Neural crest cell (in vitro differentiated cells): Measurements from ENCODE around the gene SGTA. TPM values are rescaled to one million over a fixed set of nuclear protein-coding genes. Genes with fewer than 3 reads are reported as not detected.

Experiments
- DNase-seq: peaks from one replicate; pipeline ENCODE4 v3.0.0; 2021; ENCODE audit warnings: low read depth, mixed read lengths, low spot score
- H3K27ac Mint-ChIP-seq: one replicate; pipeline ENCODE4 v1.8.0; 2021; ENCODE audit warnings: mild to moderate bottlenecking, mixed read lengths; ENCODE audit not compliant: unreplicated experiment
- H3K27me3 Mint-ChIP-seq: 2 replicates; pipeline ENCODE4 v1.8.0; 2021; ENCODE audit warnings: low read depth, mild to moderate bottlenecking, mixed read lengths
- H3K36me3 Mint-ChIP-seq: 2 replicates; pipeline ENCODE4 v1.8.0; 2021; ENCODE audit warnings: low read depth, mild to moderate bottlenecking, mixed read lengths
- H3K4me1 Mint-ChIP-seq: 2 replicates; pipeline ENCODE4 v1.8.0; 2021; ENCODE audit warnings: mixed read lengths
- H3K4me3 Mint-ChIP-seq: one replicate; pipeline ENCODE4 v1.8.0; 2021; ENCODE audit warnings: mild to moderate bottlenecking, mixed read lengths
- H3K9me3 Mint-ChIP-seq: 2 replicates; pipeline ENCODE4 v1.8.0; 2021; ENCODE audit warnings: mixed read lengths
- total RNA-seq: library from RNA; stranded (reverse); gene quantifications from 2 replicates; pipeline ENCODE4 v1.2.1, GENCODE V29; 2021
- TF ChIP-seq, protein P1 (sequence below): fragments of 200-600 bp; sonication (generic); conservative IDR thresholded peaks from 2 replicates; pipeline ENCODE4 v1.5.0; 2021; ENCODE audit warnings: antibody characterized with exemption, mild to moderate bottlenecking

Gene SGTA
- total RNA-seq, 1 donor from 2014 or later = 89.9 TPM

DNA sequence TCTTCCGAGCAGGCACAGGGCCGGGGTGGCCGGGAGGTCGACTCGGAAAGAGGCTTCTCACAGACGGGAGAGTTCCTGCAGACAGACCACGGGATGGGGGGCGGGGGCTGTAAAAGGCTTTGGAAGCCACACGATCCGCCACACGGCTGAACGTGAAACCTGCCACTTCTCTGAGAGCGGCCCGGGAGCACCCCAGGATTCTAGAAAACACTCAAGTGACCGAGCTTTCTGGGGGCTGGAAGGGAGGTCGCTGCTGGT is 27.7 kb downstream of the SGTA start:
- Mint-ChIP-seq H3K36me3 (peaks cover 8% of the 10 kb centered on the region), H3K4me1 (no peaks in the 10 kb centered on the region), H3K9me3 (no peaks in the 10 kb centered on the region), H3K4me3 (no peak overlapping the region), H3K27ac (no peak overlapping the region), H3K27me3 (no peaks in the 10 kb centered on the region)
- DNase-seq = no peak
- TF ChIP-seq, protein P1, sequence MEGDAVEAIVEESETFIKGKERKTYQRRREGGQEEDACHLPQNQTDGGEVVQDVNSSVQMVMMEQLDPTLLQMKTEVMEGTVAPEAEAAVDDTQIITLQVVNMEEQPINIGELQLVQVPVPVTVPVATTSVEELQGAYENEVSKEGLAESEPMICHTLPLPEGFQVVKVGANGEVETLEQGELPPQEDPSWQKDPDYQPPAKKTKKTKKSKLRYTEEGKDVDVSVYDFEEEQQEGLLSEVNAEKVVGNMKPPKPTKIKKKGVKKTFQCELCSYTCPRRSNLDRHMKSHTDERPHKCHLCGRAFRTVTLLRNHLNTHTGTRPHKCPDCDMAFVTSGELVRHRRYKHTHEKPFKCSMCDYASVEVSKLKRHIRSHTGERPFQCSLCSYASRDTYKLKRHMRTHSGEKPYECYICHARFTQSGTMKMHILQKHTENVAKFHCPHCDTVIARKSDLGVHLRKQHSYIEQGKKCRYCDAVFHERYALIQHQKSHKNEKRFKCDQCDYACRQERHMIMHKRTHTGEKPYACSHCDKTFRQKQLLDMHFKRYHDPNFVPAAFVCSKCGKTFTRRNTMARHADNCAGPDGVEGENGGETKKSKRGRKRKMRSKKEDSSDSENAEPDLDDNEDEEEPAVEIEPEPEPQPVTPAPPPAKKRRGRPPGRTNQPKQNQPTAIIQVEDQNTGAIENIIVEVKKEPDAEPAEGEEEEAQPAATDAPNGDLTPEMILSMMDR = no peak

DNA sequence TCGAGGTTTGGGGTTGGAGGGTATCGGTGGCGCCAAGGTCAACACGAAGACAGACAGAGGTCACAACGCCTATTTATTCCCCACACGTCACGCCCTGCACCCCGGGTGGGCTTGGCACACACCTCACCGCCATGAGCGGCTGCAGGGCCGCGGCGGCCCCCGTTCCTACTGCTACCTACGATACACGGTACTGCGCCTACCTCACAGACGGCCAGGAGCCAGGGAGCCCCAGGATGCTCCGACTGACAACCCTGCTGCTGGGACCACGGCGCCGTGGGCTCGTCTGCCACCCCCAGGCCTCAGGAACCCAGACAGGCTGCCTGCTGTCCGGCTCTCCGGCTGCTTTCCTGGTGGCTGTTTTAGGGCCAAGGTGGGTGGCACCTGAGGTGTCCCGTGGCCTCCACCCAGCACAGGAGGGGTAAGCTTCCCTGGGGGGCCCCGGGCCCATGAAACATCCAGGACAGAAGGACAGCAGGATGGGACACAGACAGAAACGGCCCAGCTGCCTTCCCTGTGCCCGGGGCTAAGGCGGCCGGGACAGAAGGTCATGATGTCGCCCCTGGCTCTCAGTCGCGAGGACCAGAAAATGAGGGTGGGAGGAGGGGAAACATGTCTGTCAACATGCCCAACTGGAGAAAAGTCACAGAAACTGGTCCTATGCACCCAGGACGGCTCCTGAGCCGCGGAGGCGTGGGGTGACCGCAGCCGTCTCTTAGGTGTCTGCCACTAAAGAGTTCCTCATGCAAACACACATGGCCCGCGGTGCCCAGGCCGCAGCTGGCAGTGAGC is 28.2 kb downstream of the SGTA start:
- Mint-ChIP-seq H3K27ac (no peak overlapping the region), H3K27me3 (no peaks in the 10 kb centered on the region), H3K9me3 (no peaks in the 10 kb centered on the region), H3K36me3 (peaks cover 8% of the 10 kb centered on the region), H3K4me1 (no peaks in the 10 kb centered on the region), H3K4me3 (no peak overlapping the region)
- DNase-seq = no peak
- TF ChIP-seq, protein P1 = no peak

DNA sequence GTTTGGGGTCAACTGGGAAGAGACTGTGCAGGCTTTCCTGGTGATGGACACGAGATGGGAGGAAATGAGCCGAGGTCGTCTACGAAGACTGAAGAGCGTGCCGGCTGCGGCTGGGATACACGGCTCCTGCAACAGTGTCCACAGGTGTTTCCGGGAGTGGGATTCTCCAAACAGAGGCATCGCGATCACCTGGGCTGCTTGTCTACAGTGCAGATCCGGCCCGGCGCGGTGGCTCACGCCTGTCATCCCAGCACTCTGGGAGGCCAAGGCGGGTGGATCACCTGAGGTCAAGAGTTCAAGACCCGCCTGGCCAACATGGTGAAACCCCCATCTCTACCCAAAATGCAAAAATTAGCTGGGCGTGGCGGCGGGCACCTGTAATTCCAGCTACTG is 31.6 kb downstream of the SGTA start:
- TF ChIP-seq, protein P1 = no peak
- H3K4me1 Mint-ChIP-seq = no peaks in the 10 kb centered on the region
- no peak overlapping the region for H3K27ac Mint-ChIP-seq
- peaks cover 13% of the 10 kb centered on the region for H3K27me3 Mint-ChIP-seq
- H3K4me3 Mint-ChIP-seq = no peak overlapping the region
- no peaks in the 10 kb centered on the region for H3K36me3 Mint-ChIP-seq
- no peak for DNase-seq
- no peaks in the 10 kb centered on the region for H3K9me3 Mint-ChIP-seq

DNA sequence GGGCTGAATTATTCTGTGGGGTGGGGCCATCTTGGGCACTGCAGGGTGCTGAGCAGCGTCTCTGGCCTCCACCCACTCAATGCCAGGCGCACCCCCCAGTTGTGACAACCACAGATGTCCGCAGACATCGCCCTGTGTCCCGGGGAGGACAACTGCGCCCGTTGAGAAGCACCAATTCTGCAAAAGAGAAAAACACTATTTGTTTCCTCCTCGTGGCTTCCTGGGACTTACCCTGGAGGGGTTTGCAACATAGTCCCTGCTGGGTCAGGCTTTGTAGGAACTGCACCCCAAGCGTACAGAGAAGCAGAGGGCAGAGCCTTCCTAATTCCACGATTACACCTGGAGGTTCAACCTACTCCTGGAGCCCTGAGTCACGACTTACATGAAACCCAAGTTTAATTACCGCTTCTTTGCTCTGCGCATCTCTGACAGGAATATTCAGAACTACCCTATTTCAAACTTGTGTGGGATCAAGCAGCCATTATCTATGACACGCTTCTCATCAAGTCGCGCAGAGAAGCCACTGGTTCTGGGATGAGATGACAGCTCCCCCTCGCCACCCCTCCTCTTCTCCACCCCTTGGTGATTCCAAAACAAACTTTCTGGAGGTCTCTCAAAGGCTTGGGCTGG is 32.1 kb downstream of the SGTA start:
- DNase-seq = no peak
- no peaks in the 10 kb centered on the region for H3K4me1 Mint-ChIP-seq
- H3K4me3 Mint-ChIP-seq = no peak overlapping the region
- no peak overlapping the region for H3K27ac Mint-ChIP-seq
- peaks cover 16% of the 10 kb centered on the region for H3K27me3 Mint-ChIP-seq
- H3K9me3 Mint-ChIP-seq = no peaks in the 10 kb centered on the region
- no peaks in the 10 kb centered on the region for H3K36me3 Mint-ChIP-seq
- TF ChIP-seq, protein P1 = no peak

DNA sequence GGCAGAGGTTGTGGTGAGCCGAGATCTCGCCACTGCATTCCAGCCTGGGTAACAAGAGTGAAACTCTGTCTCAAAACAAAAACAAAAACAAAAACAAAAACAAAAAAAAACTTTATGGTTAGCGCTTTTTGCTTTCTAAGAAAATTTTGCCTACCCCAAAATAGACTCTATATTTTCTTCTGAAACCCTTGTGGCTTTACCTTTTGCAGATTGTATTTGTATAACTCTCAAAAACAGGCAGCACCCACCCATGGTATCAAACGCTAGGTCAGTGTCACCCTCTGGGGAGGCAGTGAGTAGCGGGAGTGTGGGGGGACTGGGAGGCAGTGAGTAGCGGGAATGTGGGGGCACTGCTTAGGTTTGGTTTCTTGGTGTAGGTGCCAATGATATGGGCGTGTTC is 35.7 kb downstream of the SGTA start:
- no peak overlapping the region for H3K27ac Mint-ChIP-seq
- H3K9me3 Mint-ChIP-seq = no peaks in the 10 kb centered on the region

More for the DNA sequence above, 35.7 kb downstream of the SGTA start:
- Mint-ChIP-seq H3K27me3 (peaks cover 44% of the 10 kb centered on the region), H3K4me1 (no peaks in the 10 kb centered on the region), H3K4me3 (no peak overlapping the region), H3K36me3 (no peaks in the 10 kb centered on the region)
- TF ChIP-seq, protein P1 = no peak
- DNase-seq = no peak
